PFSK-1 (cell line): ENCODE data around the gene TCEAL5.

Experiments
- FOXP2 ChIP-seq: optimal IDR thresholded peaks from 2 replicates; pipeline ENCODE3; 2011; ENCODE audit warnings: borderline replicate concordance, control low read depth, inconsistent platforms; ENCODE audit not compliant: insufficient read depth; ENCODE audit errors: extremely low read length, extremely low read depth
- POLR2AphosphoS5 ChIP-seq: IDR thresholded peaks from 2 replicates; pipeline ENCODE4 v1.6.1; 2012; ENCODE audit warnings: low read depth, mild to moderate bottlenecking, control low read depth, low read length, moderate library complexity
- SIN3A ChIP-seq: IDR thresholded peaks from 2 replicates; pipeline ENCODE4 v1.6.1; 2012; ENCODE audit warnings: mild to moderate bottlenecking, low read length, moderate library complexity, borderline replicate concordance; ENCODE audit not compliant: insufficient read depth
- TAF1 ChIP-seq: IDR thresholded peaks from 2 replicates; pipeline ENCODE4 v1.6.1; 2012; ENCODE audit warnings: low read length, control low read depth, borderline replicate concordance; ENCODE audit not compliant: insufficient read depth
- TF ChIP-seq, protein P1 (sequence below), 2 experiments: IDR thresholded peaks; 2 replicates each; pipeline versions ENCODE4 v1.6.1 to v1.8.0; 2011 to 2012; ENCODE audit warnings: low read depth in 2 of 2, low read length in 2 of 2, control low read depth in 1 of 2, inconsistent platforms in 1 of 2, mild to moderate bottlenecking in 1 of 2, moderate library complexity in 1 of 2; ENCODE audit not compliant: insufficient read depth in 1 of 2

Gene TCEAL5

DNA sequence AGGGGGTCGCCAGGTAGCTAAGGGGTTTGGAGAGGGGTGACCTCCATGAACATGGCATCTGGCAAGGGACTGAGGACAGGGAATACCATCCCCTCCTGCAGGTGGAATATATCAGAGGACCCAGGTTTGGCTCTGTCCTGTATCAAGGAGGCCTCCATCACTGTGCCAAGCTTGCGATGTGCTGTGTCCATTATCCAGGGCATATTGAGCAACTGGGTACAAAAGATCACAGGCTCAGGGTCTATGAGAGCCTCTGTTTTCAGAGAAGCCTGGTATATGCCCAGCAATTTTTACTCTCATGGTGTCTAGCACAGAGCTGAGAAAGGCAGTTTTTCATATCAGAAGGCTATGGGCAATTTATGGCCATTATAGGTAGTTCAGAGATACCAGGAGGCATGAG, 16.6 kb upstream of the TCEAL5 start:
- no peak for TF ChIP-seq SIN3A
- no peak for TF ChIP-seq POLR2AphosphoS5
- TF ChIP-seq, protein P1, sequence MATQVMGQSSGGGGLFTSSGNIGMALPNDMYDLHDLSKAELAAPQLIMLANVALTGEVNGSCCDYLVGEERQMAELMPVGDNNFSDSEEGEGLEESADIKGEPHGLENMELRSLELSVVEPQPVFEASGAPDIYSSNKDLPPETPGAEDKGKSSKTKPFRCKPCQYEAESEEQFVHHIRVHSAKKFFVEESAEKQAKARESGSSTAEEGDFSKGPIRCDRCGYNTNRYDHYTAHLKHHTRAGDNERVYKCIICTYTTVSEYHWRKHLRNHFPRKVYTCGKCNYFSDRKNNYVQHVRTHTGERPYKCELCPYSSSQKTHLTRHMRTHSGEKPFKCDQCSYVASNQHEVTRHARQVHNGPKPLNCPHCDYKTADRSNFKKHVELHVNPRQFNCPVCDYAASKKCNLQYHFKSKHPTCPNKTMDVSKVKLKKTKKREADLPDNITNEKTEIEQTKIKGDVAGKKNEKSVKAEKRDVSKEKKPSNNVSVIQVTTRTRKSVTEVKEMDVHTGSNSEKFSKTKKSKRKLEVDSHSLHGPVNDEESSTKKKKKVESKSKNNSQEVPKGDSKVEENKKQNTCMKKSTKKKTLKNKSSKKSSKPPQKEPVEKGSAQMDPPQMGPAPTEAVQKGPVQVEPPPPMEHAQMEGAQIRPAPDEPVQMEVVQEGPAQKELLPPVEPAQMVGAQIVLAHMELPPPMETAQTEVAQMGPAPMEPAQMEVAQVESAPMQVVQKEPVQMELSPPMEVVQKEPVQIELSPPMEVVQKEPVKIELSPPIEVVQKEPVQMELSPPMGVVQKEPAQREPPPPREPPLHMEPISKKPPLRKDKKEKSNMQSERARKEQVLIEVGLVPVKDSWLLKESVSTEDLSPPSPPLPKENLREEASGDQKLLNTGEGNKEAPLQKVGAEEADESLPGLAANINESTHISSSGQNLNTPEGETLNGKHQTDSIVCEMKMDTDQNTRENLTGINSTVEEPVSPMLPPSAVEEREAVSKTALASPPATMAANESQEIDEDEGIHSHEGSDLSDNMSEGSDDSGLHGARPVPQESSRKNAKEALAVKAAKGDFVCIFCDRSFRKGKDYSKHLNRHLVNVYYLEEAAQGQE (IDR thresholded peaks at IDR 0.05; ENCODE audit: insufficient read depth in 1 of 2, low read depth in 2 of 2, low read length in 2 of 2) = no peak
- no peak for TF ChIP-seq FOXP2
- no peak for TF ChIP-seq TAF1

DNA sequence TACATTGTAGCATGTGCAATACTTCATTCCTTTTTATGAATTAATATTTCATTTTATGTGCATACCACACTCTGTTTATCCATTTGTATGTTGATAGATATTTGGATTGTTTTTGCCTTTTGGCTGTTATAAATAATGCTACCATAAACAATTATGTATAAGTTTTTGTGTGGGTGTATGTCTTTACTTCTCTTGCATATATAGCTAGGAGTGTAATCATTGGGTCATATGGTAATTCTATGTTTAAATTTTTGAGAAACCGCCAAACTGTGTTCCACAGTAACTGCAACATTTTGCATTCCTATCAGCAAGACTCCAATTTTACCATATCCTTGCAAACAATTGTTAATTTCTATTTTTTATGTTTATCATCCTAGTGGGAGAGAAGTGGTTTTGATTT, 3.1 kb upstream of the TCEAL5 start:
- TF ChIP-seq TAF1 (no peak), SIN3A (no peak), FOXP2 (no peak), POLR2AphosphoS5 (no peak)
- TF ChIP-seq, protein P1 (IDR thresholded peaks at IDR 0.05; ENCODE audit: insufficient read depth in 1 of 2, low read depth in 2 of 2, low read length in 2 of 2) = no peak

DNA sequence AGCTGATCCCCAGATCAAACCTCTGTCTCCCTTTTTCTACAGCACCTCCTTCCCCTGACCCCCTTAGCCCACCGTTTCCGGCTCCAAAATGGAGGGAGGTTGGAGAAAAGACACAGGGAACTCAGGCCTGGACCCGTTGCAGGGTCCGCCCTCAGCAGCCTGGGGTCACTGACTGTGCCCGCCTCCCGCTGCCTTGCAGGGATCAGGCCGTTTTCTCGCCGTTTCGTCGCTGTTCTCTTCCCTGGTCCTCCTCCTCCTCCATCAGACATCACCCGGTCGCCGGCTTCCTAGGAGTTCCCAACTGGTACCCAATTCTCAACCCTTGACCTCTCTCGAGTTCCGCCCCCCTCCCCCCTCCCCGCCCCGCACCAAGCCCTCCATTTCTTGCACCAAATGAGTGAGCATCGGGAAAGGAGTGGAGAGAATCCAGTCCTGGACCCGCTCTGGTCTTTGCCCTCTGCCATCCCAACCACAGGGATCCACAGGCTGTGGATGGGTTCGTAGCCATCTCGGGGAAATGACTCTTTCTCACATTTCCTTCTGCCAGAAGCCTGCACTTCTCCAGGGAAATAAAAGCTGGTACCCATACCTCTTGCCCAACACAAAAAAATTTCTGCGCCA, 493 bp downstream of the TCEAL5 start:
- TF ChIP-seq TAF1 = no peak
- TF ChIP-seq, protein P1 (IDR thresholded peaks at IDR 0.05; ENCODE audit: insufficient read depth in 1 of 2, low read depth in 2 of 2, low read length in 2 of 2) = no peak
- no peak for TF ChIP-seq SIN3A
- no peak for TF ChIP-seq FOXP2
- TF ChIP-seq POLR2AphosphoS5 = no peak

DNA sequence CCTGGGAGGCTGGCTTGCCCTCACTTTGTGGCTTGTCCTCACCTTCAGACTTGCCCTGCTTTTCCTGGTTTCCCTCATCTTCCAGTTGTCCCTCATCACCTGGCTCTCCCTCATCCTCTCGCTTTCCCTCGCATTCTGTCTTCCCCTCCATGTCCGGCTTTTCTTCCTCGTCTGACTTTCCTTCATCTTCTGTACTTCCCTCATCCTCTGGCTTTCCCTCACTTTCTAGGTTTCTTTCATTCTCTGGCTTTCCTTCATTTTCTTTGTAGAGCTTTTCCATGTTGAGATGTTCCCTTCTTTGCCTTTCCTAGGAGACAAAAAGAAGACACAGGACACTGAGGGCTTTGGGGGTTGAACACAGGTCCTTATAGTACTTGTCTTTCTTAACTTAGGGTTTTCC, 2.3 kb downstream of the TCEAL5 start:
- TF ChIP-seq POLR2AphosphoS5 (no peak), SIN3A (no peak), TAF1 (no peak), FOXP2 (no peak)
- TF ChIP-seq, protein P1 (IDR thresholded peaks at IDR 0.05; ENCODE audit: insufficient read depth in 1 of 2, low read depth in 2 of 2, low read length in 2 of 2) = no peak
